Stimulated activated CD4-positive, alpha-beta T cell treated with anti-CD3 and anti-CD28 coated beads, Interleukin-4, amount 100 ng/mL, for 1 hour (primary cell): Measurements from ENCODE around the gene ATP6V1F.

Experiments used
- DNase-seq: peaks from one replicate; pipeline ENCODE4 v3.0.0-alpha.2; 2020

ATP6V1F gene

DNA sequence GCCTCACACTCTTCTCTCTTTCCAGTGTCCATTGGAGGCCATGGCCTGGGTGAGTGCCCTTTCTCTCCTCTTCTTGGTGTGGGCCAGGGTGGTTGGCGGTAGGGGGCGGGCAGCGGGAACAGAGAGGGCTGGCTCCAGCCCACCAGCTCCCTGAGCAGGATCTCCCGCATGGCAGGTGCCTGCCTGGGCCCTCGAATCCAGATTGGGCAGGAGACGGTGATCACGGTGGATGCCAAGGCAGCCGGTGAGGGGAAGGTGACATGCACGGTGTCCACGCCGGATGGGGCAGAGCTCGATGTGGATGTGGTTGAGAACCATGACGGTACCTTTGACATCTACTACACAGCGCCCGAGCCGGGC lies 13.5 kb upstream of the ATP6V1F start:
- DNase-seq = no peak

GRCh38 chr7:128849804-128850490 lies 12.7 kb upstream of the ATP6V1F start:
- no peak for DNase-seq

GRCh38 chr7:128852537-128853254 lies 10.0 kb upstream of the ATP6V1F start:
- no peak for DNase-seq

GRCh38 chr7:128853799-128854198 lies 8.9 kb upstream of the ATP6V1F start:
- DNase-seq = no peak

GRCh38 chr7:128854396-128854795 lies 8.3 kb upstream of the ATP6V1F start:
- no peak for DNase-seq

DNA sequence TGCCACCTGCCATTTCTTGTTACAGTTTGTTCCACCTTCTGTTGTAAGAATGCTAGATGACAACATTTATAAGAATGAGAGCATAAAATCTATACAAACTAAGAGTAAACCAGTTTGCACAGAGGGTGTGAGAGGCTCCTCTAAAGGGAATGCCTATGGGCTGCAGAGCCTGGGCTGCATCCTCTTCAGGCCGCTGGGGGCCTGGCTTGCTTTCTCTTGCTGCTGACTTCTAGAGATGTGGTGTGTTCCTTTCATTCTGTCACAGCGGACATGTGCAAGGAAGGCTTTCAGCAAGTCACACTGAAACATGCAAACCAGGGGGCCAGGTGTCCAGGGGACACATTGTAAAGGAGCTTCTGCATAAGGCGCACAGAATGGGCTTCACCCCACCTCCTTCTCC lies 7.1 kb upstream of the ATP6V1F start:
- DNase-seq = no peak

GRCh38 chr7:128856001-128856718 lies 6.5 kb upstream of the ATP6V1F start:
- no peak for DNase-seq

DNA sequence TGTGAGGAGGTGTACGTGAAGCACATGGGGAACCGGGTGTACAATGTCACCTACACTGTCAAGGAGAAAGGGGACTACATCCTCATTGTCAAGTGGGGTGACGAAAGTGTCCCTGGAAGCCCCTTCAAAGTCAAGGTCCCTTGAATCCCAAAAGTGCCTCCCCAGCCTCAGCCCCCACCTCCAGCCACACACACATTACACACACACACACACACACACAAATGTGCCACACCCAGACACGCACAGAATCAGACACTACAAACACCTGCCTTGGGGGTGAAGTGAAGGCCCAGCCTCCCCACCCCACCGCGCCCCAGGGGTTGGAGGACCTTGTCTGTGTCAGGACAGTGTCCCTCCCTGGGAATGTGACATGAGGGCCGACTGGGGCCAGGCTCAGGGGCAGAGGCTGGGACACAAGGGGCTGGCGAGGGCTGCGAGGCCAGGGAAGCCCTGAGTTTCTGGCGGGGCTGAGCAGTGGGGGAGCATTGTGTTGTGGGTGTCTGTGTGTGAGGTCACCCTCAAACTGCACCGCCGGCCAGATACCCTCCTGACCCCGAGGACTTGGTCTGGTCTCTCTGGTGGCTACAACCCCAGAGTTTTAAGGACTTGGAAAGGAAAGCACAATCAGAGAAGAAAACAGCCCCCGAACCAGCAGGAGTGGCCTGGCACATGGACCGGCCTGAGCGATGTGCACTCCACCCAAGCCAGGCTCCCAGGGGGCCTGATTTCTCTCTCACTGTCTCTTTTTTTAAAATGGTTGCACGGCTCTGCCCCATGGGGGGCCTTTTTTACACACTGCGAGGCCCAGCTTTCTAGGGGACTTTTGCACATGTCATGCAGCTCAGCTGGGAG lies 4.0 kb upstream of the ATP6V1F start:
- DNase-seq = no peak

- no peak for DNase-seq
Measured at GRCh38 chr7:128859232-128860157, 3.2 kb upstream of the ATP6V1F start.

GRCh38 chr7:128860158-128861073 lies 2.2 kb upstream of the ATP6V1F start:
- DNase-seq = no peak

DNA sequence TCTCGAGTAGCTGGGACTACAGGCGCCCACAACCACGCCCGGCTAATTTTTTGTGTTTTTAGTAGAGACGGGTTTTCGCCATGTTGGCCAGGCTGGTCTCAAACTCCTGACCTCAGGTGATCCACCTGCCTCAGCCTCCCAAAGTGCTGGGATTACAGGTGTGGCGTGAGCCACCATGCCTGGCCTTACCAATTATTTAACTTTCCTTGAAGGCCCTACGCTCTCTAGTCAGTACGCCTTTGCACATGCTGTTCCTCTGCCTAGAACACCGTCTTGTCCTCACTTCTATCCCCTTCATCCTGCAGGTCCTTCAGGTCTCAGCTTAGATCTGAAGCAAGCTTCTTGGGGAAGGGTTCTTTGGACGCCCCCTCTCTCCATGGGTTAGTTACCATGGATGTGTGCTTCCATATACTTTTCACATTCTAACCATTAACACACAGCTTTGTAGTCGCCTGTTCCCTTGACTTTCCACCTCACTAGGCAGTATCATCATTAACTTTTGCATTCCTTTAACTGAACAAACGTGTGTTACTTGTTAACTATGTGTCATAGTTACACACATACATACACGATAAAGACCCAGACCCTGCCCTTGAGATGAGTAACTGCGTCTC lies 592 bp upstream of the ATP6V1F start:
- DNase-seq = no peak

DNA sequence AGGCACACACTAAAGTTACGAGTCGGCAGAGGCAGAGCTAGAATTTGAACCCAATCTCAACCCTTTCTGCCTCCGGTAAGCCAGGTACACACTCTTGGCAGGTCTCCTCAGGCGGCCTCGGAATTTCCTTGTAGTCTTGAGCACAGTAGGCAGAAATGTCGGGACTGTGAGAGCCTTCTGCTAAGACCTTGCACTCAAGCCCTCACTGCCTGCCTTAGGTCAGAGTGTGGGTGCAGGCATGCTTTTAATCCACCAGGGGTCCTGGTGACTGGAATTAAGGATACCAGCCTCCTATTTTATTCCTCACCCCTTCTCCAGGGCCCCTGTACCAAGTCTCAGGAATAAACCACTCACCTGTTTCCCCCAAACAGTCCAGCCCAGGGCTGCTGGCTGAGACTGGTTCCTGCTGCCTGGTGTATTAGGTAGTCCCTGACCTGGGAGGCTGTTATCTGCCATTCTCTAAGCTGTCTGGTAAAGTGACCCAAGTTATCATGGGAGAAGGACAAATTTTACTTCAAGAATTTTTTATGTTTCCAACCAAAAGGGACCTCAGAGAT lies 855 bp downstream of the ATP6V1F start:
- peak; percentile 34 for DNase-seq

DNA sequence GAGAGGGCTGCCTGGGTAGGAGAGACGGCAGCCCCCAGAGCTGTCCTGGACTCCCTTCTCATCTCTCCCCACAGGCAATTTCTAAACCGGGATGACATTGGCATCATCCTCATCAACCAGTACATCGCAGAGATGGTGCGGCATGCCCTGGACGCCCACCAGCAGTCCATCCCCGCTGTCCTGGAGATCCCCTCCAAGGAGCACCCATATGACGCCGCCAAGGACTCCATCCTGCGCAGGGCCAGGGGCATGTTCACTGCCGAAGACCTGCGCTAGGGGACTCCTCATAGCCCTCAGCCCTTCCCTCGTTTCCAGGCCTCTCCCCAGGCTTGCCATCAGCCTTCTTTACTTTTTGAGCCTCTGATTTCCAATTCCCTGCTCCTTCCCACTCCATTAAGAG lies 2.6 kb downstream of the ATP6V1F start:
- no peak for DNase-seq

- DNase-seq = no peak
Measured at GRCh38 chr7:128865996-128866877, 3.6 kb downstream of the ATP6V1F start.

- no peak for DNase-seq
Measured at GRCh38 chr7:128867241-128867640, 4.6 kb downstream of the ATP6V1F start.

GRCh38 chr7:128867842-128868623 lies 5.4 kb downstream of the ATP6V1F start:
- no peak for DNase-seq

DNA sequence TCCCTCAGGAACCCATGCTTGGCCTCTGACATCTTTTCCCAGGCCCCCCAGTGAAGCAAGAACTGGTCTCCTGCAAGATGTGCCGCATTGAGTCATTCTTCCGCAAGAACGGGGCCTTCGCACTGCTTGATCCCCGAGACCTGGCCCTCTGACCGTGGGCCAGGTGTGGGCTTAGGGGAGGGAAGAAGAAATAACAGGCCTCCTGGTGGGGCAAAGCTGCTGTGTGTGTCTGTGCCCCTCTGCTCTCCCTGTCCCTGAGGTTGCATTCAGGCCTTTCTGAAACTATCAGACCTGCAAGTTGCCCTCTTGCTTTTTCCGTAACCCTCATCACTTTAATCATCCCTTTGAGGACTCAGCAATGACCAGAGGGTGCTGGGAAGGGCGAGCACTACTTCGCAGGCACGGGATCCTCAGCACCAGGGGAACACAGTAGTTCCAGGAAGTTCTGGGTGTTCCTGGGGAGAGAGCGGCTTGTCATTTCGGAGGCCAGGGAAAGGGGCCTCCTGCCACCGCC lies 6.0 kb downstream of the ATP6V1F start:
- no peak for DNase-seq
